GM21576 (cell line): Measurements from ENCODE around the gene TUBGCP2.

Source experiments
- ATAC-seq: cut with Tn5 transposase; IDR thresholded peaks from one replicate; pipeline ENCODE4 v1.9.1; 2021; ENCODE audit warnings: mild to moderate bottlenecking, moderate library complexity; ENCODE audit not compliant: unreplicated experiment

The TUBGCP2 gene

DNA sequence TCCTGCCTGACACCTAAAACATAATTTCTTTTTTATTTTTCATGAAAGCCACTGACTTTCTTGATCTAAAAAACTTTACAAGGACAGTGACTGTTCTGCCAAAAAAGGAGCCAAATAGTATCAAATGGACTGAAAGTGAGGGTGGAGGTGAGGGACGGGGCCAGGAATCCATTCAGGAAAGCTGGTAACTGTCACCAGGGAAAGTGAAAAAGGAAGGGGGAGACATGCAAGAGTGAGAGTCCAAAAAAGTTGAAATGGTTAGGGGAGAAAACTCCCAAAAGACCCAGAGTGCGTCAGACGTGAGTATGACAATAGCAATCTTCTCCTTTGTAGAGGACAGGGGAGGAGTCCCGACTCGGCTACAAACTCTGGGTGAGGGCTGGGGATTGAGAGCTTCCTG is 35.6 kb upstream of the TUBGCP2 start:
- no peak for ATAC-seq

DNA sequence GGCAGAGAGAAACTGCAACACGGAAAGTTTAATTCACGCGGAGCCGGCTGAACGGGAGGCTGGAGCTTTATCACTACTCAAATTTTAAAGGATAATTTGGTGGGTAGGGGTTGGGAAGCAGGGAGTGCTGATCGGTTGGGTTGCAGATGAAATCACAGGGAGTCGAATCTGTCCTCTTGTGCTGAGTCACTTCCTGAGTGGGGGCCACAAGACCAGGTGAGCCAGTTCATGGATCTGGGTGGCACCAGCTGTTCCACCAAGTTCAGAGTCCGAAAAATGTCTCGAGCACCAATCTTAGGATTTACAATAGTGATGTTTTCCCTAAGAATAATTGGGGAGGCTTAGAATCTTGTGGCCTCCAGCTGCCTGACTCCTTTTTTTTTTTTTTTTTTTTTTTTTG is 34.9 kb upstream of the TUBGCP2 start:
- ATAC-seq: no peak

DNA sequence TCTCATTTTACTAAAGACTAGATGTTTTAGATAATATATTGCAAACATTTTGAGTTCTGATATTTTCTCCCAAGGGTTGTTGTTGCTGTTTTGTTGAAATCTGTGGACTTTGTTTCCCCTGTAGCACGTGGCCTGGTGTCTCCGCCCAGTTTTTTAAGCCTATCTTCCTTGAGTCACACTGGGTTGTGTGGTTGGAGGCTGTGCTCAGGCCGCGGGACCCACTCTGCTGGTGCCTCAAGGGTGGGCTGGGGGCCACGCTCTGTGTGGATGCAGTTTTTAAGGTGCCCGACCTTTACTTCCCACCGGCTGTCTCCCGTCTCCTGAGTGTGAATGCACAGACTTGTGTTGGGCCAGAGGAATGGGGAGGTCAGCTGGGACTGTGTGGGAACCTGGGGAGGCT is 34.3 kb upstream of the TUBGCP2 start:
- no peak for ATAC-seq

DNA sequence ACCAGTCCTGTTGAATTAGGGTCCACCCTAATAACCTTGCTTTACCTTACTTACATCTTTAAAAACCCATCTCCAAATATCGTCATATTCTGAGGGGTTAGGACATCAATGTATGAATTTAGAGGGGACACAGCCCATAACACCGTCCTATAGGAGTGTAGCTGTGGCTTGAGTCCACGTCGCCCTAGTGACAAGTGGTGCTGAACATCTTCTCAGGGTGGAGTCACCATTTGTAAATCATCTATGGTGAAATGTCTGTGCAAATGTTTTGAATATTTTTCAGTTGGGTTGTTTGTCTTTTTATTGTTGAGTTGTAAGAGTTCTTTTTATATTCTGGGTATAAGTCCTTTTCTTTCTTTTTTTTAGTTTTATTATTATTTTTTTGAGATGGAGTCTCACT is 33.3 kb upstream of the TUBGCP2 start:
- no peak for ATAC-seq

DNA sequence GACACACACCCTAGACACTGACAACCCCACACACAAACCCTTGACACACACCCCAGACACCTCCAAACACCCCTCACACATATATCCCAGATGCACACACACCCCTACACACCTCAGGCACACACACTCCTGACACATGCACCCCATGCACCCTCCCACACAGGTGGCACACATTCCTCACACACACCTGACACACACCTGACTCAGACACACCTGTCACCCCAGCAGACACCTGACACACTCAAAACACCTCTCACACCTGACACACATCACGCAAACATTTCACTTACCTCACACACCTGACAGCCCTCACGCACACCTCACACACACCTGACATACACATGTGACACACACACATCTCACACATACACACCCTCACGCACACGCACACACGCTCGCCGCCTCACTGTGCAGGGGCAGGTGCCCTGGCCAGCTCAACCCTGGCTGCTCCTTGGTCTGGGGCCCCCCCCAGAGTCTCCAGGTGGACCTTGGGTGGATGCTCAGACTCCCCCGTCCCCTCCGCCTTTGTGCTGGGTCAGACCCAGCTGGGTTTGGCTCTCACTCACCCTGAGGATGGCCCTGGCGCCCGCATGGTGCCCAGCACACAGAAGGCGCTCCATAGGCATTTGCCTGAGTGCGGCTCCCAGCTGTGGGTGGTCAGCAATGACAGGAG is 31.2 kb upstream of the TUBGCP2 start:
- no peak for ATAC-seq

DNA sequence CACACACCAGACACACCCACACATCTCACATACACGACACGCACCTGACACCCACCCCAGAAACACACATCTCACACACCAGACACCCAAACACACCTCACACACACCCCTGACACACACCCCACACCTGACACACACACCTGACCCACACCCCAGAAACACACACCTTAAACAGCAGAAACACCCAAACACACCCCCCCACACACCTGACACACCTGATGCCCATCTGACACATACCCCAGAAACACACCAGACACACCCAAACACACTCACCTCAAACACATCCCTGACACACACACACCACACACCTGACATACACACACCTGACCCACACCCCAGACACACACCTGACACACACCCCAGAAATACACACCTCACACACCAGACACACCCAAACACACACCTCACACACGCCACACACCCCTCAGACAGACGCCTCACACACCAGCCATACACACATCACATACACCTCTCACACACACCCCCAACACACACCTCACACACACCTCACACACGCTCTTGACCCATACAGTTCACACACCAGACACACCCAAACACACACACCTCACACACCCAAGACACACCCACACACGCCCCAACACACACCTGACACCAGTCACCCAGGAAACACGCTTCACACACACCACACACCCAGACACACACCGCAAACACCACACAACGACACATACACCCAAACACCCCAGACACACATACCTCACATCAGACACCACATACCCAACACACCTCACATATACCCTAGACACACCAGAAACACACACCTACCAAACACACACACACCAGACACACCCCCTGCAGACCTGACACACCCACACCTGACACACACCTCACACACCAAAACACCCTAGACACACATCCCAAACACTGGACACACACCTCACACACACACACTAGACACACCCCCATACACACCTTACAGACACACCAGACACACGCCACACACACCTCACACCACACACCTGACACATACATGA is 29.7 kb upstream of the TUBGCP2 start:
- no peak for ATAC-seq

DNA sequence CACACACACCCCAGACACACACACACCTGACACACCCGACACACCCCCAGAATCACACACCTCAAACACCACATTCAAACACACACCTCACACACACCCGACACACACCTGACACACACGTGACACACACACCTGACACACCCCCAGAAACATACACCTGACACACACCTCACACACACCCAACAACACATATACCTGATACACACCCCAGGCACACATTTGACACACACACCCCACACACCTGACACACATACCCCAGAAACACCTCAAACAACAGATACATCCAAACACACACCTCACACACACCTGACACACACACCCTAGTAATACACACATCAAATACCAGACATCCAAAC is 28.7 kb upstream of the TUBGCP2 start:
- no peak for ATAC-seq

DNA sequence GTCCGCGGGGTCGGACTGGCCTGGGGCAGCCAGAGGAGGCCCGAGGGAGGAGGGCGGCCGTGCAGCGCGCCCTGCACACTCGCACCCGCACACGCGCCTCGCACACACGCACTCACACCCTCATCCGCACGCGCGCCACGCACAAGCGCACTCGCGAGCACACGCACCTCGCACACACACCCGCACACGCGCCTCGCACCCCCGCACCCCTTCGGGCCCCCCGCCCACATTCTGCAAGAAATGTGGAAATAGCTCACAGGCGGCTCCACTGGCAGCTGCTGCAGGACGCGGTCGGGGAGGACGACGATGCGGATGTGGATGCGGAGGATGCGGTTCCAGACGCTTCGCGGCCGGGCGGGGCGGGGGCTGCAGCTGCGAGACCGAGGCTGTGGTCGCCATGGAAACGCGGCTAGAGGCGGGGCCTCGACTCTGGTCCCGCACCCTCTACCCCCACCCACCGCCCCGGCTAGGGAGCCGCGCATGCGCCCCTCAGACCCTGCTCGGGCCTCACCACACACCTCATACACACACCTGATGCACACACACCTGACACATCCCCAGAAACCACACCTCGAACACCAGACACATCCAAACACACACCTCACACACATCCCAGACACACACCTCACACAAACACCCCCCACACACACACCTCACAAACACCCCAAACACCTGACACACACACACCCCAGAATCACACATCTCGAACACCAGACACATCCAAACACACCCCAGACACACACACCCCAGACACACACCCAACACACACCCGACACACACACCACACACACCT is 28.1 kb upstream of the TUBGCP2 start, which contains the start of gene CALY:
Gene CALY (minus strand): TSS at position 320 of the 793 bp plus-strand sequence. CDS start 7,907 bp downstream, outside the sequence.
- ATAC-seq: no peak

DNA sequence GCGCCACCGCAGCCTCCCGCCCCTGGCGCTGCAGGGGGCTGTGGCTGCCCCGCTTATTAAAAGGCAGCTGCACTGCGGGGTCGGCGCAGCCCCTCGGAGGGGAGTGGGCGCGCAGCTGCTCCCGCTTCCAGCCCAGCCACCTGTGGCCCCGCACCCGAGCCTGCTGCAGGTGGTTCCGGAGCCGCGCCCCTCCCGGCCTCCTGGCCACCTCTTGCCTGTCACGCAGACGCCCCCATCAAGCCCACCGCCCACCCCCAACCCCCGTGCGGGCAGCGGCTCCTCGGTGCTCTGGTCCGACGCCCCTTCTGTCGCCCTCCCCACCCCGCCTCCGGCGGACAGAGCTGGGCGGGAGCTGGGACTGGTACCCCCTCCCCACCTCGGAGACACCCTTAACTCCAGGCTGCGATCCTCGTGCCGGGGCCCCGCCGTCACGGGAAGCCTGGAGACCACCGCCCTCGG is 27.5 kb upstream of the TUBGCP2 start:
- no peak for ATAC-seq

DNA sequence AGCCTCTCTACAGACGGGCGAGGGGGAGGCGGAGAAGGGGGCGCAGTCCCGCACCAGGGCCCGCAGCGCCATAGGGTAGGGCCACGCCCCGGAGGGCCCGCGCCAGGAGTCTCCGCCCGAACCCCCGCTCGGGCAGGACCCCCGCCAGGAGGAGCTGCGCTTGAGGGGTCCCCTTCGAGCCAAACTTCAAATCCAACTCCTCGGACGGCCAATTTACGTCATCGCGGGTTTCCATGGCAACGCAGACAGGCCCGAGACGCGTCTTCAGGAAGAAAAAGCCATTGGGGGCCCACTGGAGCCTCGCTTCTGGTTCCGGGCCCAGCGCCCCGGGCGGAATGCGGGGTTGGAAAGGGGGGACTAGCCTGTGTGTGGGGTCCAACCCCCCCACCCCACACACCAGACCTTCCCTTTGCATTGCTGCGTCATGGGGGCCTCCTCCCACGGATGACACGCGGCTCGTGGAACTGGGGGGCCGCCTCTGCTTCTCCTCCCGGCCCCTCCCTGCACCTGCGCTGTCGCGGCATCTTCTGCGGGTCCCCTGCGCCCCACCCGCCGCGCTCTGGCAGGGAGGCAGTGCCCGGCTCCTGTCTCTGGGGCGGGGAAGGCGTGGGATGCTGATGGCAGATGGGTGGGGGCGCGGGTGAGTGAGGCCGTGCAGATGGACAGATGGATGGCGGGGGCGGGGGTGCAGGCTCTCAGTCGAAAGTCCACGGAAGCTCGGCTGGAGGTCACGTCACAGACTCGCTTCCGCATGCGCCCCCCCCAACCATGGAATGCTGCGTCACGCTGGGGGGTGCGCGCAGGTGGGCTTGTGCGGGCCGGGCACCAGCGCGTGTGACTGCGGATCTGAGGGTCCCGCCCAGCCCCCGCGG is 26.8 kb upstream of the TUBGCP2 start:
- ATAC-seq: no peak

DNA sequence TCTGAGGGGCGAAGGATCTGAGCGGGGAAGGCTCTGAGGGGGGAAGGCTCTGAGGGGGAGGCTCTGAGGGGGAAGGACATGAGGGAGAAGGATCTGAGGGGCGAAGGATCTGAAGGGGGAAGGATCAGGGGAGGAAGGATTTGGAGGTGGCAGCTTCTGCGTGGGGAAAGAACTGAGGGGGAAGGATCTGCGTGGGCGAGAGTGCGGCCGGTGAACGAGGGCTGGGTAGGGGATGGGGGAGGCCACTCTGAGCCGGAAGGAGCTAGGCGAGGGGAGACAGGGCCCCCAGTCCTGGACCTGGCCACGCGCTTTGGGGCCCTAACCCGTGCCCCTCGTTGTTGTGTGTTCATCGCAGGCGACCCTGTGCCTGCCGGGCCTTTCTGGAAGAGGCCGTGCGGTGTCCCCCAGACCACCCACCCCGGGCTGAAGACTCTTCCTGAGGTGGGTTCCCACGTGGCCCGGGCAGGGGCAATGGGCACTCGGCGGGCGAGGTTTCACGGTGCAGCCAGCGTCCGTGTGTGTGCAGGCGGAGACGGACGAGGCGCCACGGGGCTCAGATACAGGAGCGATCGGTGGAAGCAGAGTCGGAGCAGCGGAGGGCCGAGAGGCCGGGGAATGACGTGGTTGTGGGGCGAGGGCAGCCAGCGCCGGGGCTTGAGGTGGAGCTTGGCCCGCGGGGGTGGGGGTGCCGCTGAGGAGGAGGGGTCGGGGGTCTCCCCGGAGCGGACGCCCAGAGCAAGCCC is 26.0 kb upstream of the TUBGCP2 start:
- no peak for ATAC-seq

DNA sequence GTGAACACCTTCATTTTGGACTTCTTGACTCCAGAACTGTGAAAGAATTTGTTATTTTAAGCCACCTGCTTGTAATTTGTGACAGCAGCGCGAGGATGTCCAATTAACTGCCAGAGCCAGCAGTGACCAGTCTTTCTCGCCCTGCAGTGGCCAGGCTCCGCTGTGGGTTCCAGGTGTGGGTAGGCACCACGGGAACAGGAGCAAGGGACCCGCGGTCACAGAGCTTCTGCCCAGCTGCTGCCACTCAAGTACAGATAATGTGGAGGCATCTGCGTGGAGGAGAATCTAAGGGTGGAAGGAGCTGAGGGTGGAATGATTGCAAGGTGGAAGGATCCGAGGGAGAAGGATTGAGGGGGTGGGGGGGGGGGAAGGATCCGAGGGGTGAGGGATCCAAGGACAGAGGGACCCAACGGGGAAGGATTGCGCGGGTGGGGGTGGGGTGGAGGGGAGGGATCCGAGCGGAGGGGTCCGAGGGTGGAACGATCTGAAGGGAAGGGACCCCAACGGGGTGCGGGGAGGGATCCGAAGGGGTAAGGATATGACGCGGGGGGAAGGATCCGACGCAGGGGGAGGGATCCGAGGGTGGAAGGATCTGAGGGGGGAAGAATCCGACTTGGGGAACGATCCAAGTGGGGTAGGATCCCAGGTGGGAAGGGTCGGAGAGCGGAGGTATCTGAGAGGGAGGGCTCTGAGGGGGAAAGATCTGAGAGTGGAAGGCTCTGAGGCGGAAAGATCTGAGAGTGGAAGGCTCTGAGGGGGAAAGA is 24.4 kb upstream of the TUBGCP2 start:
- ATAC-seq: no peak

DNA sequence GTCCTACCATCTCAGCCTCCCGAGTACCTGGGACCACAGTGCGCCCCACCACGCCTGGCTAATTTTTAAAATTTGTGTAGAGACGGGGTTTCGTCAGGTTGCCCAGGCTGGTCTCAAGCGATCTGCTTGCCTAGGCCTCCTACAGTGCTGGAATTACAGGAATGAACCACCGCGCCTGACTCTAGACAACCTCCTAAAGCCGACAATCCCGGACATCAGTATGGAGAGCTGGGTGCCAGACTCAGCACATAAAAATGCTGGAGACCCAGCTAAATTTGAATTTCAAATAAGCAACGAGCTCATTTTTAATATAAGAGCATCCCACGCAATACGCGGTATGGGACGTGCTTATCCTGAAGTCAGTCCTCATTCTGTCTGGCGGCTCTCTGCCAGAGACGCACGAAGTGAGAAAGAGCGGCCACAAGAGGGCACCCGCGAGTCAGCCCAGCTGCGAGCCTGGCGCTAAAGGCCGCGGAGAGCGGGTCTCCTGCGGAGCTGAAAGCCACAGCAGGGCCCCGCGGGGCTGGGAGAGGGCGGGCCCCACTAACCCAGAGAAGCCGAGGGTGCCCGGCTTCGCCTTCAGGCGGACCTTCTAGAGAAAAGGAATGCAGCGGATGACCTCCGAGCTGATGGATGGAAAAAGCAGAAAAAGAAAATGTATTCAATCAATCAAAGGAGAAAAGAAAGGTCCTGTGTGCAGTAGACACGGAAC is 21.0 kb upstream of the TUBGCP2 start:
- peak; percentile 88 for ATAC-seq

DNA sequence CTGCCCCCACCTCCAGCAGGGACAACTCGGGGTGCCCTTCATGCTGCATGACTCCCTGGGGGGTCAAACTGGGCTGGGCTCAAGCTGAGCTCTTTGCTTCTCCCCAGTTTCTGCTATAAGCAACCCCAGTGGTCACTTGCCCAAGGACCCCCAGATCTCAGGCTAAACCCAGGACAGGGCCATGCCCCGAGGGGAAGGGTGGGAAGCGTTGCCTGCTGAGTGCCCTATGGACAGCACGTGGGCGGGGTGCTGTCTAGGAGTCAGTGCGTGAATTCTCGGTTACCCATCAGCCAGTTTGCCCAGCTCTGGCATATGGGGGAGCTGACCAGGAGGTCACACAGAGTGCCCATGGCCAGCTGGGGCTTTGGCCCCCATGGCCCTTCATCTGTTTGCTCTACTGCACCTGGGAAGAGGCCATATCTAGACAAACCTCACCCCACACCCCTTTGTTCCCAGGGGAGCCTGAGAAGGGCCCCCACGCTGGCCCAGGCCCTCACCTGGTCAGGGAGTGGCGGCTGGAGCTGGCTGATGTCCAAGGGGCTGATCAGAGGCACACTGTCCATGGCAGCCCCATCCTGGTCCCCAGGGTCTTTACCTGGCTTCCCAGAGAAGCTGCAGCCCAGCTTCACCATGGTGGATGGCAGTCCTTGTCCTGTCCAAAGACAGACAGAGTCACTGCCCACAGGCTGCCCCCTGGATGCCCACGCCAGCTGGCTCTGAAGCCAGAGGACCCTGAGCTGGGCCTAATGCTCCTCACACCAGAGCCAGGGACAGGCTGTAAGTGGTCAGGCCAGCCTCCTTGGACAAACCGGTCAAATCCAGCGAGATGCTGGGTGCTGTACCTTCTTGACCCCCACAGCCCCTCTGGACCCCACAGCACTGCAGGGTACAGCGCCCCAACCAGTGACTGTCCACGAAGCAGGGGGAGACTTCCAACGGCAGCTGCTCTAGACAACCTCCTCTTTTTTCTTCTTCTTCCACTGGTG is 20.0 kb upstream of the TUBGCP2 start:
- ATAC-seq: no peak

DNA sequence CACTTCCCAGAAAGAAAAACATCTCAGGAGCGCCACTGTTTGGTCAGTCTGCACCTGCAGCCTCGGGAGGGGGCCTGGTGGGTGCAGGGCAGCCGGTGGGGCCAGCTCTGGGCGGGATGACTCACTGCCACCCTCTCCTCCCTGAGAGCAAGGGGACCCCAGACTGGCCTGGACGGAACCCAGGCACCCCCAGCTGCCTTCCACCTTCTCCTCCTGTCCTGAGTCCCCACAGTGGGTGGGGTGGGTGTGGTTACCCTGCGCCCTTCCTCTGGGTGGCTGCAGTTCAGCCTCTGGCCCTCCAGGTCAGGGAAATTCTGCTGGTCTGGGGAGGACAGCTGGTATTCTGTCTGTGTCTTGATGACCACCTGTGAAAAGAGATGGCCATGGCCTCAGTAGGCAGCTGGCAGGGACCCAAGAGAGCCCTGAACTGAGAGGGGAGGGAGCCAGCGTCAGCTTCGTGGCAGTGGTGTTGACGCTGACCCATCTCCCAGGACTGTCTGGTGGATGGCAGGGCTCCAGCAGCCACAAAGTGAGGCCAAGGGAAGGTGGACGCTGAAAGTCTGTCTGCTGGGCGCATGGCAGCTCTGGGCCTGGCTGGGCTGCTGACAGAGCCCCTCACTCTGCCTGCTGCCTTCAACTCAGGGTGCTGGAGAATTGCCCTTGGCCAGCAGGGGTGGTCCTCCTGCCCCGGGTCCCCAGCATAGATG is 19.1 kb upstream of the TUBGCP2 start:
- no peak for ATAC-seq
